ENCODE measurements around the gene KIF12.
"Not testable (repeated sequence)": the region's sequence is repeated elsewhere in the genome, so short reads cannot be mapped to it uniquely, and the experiment has no call there.

The KIF12 gene

DNA sequence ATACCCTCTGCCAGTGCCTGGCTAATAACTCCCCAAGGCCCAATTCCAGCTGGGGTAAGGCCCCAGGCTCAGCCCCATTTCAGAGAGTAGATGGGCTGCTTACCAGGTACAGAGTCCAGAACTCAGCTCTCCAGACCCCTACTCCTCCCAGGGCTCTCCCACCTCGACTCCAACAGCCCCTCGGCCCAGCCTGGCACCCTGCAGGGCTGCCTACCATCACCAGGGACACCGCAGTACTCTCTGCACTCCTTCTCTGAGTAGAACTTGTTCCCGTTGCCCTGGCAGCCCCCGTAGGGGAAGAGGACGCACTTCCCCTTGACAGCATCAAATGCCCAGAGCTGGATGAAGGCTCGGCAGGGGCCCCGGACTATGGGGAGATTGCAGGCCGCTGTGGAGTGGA lies 38.4 kb downstream of the KIF12 start:
- no peak for DNase-seq

DNA sequence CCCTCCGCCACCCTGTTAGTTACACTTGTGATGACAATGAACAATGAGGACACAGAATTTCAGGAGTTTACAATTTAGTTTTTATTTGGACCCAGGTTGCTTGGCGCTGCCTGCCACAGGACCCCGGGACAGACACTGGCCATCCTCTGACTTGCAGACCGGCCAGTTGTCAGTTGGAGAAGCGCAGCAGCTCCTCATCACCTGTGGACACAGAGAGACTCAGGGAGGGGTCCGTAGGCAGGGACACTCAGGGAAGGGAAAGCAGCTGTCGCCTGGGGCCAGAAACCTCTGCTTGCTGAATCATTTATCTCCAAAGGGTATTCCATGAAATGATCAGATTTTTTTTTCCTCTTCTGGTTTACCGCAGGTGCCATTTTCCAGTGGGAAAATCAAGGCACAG lies 39.0 kb downstream of the KIF12 start:
- DNase-seq = no peak

DNA sequence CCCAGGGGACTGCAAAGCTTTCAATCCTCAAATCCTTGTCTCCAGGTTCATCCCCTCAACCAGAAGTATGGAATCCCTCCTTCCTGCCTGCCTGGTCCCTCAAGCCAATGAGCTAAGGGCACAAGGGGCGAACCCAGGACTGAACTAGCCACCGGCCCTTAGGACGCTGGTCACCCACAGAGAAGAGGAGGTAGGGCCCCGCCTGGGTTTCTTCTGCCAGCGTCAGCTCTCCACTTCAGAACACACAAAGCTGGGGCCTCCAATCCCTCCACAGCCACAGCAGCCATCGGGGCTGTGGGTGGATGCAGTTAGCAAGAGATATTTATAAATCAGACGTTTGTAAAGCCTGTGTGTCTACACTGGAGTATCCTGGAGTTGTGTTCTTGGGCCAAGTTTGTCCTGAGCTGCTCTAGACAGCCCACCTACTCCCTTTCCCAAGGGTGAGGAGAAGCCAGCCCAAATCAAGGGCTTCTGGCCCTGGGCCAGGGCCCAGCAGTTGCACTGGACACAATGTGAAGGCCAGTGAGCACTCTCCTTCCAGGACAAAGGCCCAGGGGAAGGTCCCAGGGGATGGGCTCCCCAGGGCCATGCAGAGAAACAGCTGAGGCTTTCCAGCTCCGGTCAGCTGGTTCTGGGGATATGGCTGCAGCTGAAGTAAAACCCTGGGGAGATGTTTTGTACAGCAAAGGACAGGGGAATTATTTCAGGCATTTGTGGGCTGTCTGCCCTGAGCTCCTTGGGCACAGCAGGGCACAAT lies 39.9 kb downstream of the KIF12 start:
- DNase-seq = no peak

DNA sequence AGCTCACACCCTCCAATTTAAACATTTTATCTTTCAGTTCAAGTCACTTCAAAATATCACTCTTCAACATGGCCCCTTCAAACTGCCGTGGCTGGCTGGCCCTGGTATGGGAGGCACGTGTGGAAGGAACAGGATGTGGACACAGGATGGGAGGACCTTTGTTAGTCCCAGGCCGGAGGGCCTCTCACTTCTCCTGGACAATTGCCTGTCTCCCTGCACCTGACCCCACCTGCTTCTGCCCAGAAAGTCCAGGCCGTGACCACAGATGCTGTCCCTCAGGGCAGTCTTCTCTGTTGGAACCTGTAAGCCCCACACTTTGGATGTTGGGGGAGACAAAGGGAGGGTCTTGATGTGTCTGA lies 40.4 kb downstream of the KIF12 start:
- no peak for DNase-seq

DNA sequence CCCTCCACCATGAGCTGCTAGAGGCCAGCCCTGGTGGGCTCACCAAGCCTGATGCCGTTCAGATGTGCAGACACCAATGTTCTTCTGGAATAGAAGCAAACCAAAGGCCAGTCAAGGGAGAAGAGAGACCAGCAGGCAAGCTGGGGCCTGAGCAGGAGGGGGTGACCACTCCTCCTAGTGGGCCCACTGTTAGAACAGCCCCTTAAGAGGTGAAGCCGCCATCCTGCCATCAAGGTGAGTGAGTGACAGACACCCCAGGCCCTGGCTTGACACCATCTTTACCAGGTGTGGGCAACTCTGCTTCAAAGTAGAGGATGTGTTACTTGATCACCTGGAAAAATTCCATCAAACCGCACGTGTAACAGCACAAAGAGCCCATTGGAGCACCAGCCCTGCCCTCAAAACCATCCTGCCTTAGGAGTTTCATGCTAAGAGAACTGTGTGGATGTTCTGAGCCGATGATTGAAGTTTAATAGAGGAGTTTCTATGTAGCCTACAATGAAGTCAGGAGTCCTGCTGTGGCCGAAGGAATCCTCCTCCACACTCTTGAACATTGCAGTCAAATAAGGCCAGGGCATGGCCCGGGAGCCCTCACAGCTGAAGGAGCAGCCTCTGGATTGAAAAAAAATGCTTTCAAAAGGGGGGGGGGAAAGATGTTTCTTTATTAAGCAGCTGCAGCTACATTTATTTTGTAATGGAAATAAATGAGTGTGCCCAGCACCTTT lies 41.8 kb downstream of the KIF12 start:
- no peak for DNase-seq

DNA sequence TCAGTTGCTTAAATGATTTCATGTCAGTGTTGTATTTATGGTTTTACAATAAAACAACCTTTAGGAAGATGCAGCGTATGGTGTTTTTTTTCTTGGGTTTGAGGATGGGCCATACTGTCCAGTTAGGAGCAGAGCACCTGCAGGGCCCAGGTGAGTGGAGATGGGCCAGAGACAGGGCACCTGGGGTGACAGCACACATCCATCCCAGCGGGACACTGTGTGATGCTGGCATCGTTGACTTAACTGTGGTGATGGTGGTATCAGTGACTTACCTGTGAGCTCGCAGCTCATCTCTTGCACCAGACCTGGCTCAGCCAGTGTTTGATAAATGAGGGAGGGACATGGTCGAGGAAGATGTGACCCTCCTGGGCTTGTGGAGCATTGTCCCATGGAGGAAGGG lies 42.6 kb downstream of the KIF12 start:
- DNase-seq = no peak

DNA sequence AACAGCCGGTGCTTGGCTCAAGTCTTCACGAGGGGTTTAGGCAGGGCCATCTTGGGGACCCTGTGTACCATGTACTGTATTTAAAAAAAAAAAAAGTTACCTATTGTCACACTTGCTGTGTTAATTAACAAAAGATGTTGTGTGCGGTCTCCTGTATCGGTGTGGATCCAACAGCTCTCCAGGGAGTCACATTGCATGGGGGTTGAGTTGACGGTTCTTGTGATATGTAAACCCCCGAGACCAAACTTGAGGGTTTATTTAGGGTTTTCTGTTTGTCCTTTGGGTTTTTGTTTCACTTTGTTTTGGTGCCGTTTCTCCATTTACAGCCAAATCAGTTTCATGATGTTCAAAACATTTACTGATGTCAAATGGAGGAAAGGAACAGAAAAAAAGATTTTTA lies 43.2 kb downstream of the KIF12 start:
- no peak for DNase-seq

DNA sequence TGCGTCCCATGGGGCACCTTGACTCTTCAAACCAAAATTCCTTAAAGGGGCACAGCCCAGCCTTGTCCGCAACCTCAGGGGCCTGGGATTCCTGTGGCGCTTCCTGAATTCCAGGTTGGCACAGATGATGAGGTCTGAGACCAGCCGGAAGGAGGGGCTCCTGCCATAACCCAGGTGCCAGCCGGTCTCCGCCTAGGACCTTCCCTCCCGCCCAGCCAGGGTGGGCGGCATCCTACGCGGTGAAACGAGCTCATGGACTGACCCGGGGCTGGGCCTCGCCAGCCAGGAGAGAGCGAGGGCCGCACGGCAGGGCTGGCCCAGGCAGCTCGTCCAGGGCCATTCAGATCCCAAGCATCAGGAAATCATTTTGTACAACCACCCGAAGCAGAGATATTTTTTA lies 44.0 kb downstream of the KIF12 start:
- no peak for DNase-seq

DNA sequence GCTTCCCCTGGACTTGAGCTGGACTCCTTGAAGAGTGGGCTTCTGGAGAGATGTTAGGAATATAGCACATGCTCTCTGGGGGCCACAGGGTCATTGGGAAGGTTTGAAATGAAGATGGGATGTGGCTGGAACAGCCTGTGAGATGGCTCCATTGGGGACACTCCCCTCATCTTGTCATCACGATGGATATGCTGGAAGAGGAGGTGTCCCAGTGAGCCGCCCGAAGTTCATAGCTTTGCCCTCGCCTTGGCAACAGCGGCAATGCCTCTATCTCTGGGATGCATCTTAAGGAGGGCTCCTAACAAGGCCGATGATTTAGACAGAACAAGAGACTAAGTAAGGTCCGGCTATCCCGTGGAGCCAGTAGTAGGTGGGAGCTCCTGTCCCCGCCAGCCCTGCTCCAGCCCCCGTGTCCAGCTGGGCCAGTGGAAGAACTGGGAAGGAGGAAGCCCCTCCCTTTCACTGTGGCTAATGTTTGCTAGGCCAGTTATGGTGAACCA lies 44.9 kb downstream of the KIF12 start:
- no peak for DNase-seq

DNA sequence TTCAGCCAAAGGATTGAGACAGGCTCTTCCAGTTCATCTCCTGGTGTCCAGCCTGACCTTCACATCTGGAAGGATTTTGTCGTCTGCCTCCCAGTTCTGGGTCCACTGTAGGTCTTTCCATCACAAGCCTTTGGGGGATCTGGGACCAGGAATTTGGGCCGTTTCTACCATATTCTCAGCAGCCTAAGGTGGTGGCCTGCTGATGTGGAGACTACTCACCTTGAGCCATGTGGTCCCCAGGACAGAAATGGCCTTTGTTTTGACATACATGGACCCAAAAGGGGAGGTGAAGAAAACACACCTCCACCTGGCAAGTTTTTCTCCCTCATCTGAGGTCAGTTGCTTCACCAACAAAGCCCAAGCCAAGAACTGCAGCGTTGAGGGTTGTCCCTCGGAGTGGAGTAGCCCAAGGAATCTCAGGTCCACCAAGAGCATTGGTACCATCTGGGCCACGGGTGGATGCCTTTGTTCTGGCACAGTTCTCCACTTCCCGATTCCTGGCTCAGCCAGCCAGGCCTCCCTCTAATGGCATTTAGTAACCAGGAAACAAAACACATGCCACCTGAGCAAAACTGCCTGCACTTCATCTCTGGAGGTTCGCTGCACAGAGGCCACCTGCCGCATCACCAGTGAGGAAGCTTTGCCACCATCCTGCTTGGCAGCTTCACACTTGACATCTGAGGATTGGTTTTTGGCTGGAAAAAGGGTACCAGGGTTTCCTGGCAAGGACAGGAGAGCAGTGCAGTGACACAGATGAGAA lies 45.7 kb downstream of the KIF12 start:
- DNase-seq = no peak

DNA sequence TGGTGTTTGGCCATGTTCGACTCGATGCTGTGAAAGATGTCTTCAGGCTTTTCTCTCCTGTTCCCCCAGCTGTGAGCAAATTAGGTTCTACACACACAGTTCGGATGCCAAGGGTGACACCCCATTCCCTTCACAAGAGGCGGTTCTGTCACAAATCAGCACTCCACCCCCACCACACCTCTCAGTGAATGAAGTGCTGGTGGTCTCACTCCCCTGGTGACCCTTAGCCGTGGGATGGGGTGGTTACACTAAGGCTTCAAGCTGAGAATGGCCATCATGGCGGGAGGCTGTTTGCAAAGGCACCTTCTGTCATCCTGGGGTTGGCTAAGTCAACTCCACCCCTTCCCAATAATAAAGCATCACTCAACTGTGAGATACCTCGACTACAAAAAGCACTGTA lies 47.4 kb downstream of the KIF12 start:
- DNase-seq = no peak

DNA sequence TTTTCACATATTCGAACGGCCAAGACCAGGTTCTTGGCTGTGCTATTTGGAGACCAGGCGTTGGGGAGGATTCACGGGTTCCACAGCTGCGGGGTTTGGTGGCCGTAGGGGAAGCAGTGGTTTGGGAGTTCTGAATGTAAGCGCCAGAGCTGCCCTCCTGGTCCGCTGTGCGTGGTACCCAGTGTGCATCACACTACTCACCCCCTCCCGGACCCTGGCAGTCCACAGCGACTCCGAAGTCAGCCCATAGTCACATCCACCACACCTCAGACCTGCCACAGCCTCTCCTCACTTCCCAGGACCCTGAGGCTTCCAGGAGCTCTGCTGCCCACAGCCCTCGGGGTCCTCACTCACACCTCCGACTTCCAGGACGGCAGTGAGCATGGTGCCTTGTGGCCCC lies 47.8 kb downstream of the KIF12 start:
- no peak for DNase-seq

DNA sequence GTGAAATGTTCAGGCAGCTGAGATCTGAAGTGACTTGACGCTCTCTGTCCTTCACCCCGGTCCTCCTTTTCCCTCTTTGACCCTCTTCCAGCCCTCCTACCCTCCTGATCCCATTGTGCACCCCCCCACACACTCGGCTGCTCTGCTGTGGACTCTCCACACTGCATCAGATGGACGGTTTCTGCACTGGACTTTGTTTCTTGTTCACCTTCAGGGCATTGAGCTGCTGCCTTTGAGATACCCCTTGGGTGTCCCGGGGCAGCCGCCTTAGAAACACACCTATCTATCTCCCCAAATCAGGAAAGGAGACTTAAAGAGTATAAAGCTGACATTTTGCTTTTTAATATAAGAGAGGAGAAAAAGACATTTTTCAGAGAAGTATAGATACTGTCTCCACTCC lies 48.4 kb downstream of the KIF12 start:
- no peak for DNase-seq

DNA sequence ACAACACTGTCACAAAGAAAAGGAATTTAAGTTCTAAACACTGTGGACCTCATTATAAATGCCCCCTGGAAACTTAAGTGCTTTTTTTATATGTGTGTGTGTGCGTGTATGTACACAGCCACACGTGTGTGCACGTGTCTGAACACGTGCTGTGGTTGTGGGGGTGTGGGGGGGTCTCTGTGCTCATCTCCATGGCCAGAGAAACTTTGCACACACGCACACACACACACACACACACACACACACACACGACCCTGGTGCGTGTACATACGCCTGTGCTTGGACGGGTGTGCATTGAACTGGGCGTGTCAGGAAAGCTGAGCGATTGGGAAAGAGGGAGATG lies 48.9 kb downstream of the KIF12 start:
- no peak for DNase-seq

DNA sequence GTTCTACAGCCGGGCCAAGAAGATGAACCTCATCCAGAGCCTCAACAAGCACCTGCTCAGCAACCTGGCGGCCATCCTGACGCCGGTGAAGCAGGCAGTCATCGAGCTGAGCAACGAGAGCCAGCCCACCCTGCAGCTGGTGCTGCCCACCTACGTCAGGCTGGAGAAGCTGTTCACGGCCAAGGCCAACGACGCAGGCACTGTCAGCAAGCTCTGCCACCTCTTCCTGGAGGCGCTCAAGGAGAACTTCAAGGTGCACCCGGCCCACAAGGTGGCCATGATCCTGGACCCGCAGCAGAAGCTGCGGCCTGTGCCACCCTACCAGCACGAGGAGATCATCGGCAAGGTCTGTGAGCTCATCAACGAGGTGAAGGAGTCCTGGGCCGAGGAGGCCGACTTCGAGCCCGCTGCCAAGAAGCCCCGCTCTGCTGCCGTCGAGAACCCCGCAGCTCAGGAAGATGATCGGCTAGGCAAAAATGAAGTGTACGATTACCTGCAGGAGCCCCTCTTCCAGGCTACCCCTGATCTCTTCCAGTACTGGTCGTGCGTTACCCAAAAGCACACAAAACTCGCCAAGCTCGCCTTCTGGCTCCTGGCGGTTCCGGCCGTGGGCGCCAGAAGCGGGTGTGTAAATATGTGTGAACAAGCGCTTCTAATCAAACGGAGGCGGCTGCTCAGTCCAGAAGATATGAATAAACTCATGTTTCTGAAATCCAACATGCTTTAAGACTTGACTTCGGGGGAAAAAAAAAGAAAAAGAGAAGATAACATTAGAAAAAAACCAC lies 49.5 kb downstream of the KIF12 start:
- no peak for DNase-seq

DNA sequence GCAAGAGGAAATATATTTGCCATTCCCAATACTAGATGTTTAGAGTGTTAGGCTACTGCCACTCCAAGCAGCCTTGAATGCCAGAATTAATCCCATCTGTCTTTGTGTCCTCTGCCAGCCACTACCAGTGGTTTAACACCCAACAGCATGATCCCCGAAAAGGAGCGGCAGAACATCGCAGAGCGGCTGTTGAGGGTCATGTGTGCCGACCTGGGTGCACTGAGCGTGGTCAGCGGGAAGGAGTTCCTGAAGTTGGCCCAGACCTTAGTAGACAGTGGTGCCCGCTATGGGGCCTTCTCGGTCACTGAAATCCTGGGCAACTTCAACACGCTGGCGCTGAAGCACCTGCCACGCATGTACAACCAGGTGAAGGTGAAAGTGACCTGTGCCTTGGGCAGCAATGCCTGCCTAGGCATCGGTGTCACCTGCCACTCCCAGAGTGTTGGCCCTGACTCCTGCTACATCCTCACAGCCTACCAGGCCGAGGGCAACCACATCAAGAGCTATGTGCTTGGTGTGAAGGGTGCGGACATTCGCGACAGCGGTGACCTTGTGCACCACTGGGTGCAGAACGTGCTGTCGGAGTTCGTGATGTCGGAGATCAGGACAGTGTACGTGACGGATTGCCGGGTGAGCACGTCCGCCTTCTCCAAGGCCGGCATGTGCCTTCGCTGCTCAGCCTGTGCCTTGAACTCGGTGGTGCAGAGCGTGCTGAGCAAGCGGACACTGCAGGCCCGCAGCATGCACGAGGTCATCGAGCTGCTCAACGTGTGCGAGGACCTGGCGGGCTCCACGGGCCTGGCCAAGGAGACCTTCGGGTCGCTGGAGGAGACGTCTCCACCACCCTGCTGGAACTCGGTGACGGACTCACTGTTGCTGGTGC lies 50.3 kb downstream of the KIF12 start:
- DNase-seq = no peak

DNA sequence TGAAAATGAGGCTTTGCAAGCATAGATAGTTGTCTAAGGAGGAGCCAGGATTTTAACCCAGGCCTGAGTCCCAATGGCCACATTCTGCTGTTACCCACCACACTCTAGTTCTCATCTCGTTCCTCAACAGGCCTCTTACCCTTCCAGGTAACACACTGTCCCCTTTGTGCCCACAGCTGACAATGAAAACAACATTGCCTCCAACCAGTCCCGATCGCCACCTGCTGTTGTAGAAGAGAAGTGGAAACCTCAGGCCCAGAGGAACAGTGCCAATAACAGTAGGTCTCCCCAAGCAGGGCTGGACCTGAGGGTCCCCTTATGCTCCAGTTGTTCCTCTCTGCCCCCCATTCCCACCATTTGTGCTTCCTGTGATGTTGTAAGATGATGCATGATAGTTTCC lies 51.4 kb downstream of the KIF12 start:
- no peak for DNase-seq

DNA sequence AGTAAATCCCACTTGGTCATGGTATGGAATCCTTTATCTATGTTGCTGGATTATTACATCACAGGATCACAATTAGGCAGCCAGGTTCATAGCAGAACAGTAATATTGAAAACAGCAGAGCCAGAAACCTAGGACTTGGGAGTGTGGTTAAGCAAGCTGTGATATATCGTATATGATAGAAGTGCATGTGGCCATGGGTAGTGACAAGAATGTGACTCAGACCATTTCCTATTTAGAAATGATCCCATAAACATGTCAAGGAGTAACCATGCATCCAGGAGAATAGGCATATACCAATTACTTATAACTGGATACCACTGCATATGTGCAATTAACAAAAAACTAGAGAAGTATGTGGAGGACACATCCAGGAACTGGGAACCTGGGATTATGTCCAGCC lies 52.2 kb downstream of the KIF12 start:
- no peak for DNase-seq

DNA sequence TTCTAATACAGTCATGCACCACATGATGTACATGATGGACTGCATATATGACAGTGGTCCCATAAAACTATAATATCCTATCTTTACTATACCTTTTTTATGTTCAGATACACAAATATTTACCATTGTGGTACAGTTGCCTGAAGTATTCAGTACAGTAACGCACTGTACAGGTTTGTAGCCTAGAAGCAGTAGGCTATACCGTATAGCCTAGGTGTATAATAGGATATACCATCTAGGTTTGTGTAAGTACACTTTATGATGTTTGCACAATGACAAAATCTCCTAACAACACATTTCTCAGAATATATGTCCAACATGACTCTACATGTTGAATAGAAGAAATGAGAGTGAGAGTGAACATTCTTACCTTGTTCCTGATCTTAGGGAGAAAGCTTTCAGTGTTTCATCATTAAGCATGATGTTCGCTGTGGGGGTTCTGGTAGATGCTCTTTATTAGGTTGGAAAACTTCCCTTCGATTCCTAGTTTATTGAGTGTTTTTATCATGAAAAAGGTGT lies 52.8 kb downstream of the KIF12 start:
- DNase-seq = no peak

DNA sequence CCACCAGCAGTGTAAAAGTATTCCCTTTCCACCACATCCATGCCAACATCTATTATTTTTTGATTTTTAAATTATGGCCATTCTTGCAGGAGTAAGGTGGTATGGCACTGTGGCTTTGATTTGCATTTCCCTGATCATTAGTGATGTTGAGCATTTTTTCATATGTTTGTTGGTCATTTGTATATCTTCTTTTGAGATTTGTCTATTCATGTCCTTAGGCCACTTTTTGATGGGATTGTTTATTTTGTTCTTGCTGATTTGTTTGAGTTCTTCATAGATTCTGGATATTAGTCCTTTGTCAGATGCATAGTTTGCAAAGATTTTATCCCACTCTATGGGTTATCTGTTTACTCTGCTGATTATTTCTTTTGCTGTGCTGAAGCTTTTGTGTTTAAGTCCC lies 55.4 kb downstream of the KIF12 start:
- DNase-seq = not testable (repeated sequence)
